HG02884 (cell line): ENCODE data around the gene IL11RA.

Experiments
- ATAC-seq: cut with Tn5 transposase; IDR thresholded peaks from one replicate; pipeline ENCODE4 v1.9.1; 2021; ENCODE audit warnings: mild to moderate bottlenecking, moderate library complexity; ENCODE audit not compliant: unreplicated experiment

The IL11RA gene

DNA sequence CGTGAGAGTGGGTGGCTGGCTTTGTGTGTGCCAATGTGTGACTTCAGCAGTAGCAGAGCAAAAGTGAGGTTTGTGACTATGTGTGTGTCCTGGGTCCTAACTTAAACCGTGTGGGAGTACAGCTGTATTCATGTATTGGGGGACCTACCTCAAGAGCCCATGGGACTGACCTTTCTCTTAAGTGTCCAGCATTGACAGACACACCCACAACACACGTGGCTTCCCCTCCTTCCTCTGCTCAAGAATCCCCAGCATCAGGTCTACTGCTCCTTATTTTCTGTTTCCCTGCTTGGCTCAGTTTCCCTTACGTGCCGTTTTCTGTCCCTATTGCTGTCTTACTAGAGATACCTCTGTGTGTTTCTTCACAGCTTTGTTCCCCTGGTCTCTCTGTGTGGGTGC lies 616 bp downstream of the IL11RA start:
- no peak for ATAC-seq

DNA sequence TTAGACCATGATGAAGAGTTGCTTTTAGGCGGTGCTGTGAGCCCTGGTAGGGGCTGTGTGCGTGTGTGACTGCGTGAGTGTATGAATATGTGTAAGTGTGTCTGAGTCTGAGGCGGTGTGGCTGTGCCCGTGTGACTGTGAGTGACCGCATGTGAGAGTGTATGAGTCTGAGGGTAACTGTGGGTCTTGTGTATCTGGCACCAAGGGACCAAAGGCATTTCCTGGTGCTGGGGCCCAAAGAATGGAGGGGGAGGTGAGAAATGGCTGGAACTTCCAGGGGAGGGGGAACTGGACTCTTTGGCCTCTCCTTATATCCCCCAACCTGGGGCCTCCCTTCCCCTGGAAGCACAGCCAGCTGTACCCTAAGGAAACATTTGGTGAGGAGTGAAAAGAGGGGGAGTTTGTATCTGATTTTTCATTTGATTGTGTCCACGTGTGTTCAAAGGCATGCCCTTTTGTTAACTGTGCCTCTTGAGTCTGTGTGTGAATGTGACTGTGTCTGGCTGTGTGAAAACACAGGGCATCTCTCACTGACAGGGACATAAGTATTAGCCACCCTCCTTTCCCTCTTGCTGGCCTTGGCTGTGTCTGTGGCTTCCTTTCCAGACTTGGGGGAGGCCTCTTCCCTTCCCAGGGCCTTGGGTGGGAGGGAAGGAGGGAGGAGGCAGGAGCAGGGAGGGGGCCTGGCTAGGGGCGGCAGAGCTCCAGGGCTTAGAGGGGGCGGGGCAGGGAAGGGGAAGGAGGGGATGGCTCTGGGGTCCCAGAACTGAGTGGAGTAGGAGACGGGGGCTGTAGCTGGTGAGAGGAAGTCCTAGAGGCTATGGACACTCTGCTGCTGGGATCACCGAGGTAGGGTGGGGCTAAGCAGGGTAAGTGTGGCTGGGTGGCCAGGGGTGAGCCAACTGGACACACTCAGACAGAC lies 1.4 kb downstream of the IL11RA start:
- ATAC-seq: no peak

GRCh38 chr9:34654323-34655051 lies 2.5 kb downstream of the IL11RA start:
- no peak for ATAC-seq

DNA sequence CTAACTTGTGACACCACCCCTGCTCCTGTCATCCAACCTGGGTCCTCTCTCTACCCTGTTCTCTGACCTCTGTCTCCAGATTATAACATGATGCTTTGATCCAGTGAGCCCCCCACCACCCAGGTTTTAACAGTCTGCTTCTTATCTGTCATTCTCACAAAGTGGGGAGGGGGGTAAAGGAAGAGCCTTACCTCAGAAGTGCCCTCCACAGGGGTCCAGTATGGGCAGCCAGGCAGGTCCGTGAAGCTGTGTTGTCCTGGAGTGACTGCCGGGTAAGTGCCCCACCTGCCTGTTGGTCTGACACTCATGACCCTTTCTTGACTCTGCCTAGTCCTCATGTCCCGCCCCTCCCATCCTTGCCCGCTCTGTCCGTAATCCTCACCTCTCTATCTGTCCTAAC lies 3.4 kb downstream of the IL11RA start:
- no peak for ATAC-seq

DNA sequence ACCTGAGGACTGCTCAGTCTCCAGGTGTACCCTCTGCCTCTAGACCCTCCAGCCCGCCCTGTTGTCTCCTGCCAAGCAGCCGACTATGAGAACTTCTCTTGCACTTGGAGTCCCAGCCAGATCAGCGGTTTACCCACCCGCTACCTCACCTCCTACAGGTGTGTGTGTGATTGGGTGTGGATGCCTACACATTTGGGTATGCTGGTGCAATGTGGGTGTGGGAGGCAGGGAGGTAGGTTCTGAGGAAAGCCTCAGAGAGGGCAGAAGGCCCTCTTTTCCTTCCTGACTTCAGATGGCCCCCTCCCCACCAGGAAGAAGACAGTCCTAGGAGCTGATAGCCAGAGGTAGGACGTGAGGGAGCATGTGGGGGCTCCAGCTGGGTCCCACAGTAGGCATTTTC lies 5.0 kb downstream of the IL11RA start:
- no peak for ATAC-seq

- no peak for ATAC-seq
These were observed 6.5 kb downstream of the IL11RA start for GRCh38 chr9:34658461-34658860.

DNA sequence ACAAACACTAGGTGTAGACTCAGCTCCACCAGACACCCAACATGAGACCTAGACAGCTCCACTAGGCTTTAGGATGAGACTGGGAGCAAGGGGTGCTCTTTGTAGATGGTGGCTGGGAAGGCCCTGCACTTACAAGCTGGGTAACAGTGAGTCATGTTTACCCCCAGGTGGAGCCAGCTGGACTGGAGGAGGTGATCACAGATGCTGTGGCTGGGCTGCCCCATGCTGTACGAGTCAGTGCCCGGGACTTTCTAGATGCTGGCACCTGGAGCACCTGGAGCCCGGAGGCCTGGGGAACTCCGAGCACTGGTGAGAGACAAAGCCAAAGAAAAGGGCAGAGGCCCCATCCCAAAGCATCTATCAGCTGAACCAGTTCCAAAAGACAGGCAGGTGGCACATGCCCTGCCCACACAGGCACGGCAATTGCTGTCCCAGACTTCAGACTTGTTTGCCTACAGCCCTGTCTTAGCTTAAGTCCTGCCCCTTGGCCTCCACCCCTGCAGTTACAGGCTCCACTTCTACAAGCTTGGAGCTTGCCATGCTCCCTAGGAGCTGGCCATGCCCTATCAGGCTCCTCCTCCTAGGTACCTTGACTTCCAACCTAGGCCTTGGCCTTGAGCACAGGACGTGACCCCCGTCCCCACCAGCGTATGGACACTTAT lies 7.7 kb downstream of the IL11RA start:
- ATAC-seq: no peak

DNA sequence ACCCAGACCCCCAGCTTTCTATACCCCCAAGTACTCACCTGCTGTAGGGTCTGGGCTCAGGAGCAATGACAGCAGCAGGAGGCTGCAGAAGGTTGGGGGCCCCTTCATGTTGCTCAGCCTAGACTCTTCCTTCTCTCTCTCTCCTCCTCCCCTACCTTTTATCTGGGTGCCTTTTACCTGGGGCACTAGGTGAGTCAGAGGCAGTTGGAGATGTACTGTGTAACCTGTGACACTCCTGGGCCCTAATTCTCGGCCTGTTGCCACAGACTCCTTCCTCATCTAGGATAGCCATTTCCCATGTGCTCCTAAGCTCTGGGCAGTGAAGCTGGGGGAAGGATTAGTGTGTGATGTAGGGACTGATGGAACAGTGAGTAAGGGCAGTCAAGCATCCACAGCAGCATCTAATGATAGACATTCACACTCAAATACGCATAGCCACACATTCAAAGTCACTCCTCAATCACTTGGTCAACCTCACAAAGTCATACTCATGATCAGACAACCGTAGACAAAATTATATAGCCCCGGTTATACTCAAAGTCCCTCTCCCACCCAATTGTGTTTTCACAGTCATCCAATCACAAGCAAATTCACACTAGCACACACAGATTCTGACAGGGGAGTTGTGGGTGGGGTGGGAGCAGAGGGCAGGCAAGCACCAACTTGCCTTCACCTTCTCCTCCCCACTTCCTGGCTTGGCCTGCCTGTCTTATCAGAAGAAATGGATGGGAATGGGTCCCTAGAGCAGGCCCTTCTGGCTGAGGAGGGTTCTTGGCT lies 10.7 kb downstream of the IL11RA start, which contains the start of gene CCL27:
Gene CCL27 (minus strand): TSS at position 132 of the 777 bp plus-strand sequence. CDS start 24 bp downstream, at position 108.
- no peak for ATAC-seq

DNA sequence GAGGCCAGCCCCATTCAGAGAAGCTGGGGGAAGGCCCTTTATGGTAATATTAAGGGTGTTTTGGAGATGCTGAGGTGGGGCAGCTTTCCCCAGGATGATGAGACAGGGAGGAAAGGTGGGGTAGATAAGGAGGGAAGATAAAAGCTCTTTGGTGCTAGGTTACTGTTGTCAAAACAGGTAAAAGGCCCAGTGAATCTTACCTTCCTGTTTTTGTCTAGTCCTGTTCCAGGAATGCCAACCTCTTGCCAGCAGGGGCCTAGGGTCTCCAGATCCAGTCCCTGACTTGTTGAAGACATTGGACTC lies 11.3 kb downstream of the IL11RA start:
- no peak for ATAC-seq

DNA sequence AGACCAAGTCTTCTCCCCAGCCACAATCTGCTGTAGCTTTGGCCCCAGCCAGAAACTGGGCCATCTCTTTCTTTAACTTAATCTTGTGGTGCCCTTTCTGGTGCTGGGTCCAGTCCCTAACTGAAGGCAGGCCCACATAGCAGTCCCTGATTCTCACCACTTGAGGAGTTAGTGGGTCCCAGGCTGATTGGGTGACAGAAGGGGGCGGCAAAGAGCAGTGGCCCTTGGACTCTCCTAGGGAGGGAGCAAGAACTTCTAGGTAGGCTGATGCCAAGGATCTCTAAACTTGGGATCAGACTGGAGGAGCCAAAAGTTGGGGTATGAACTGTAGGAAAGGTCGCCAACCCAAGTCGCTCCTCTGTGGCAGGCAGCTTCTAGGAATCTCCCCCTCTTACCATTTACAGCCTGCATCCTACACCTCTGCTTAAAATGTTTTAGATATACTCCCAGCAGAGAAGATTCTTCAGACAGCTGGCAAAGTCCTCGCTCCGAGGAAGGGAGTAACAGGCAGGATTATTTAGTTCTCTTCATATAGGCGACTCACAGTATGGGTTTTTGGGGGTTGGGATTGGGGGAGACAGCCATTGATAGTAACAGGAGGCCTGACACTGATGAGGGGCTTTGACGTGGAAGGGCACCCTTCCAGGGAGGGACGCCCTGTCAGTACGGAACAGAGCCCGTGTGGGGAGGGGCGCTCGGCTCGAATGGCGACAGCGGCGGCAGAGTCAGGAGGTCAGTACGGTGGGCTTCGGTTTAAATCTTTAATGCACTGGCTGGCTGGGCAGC lies 12.5 kb downstream of the IL11RA start:
- ATAC-seq: no peak

- ATAC-seq: peak; percentile 2
These were observed 13.0 kb downstream of the IL11RA start for GRCh38 chr9:34665067-34665380.

- peak; percentile 56 for ATAC-seq
These were observed 13.6 kb downstream of the IL11RA start for GRCh38 chr9:34665381-34666250.

GRCh38 chr9:34669809-34670562 lies 18.0 kb downstream of the IL11RA start:
- ATAC-seq: no peak

- ATAC-seq: no peak
These were observed 19.3 kb downstream of the IL11RA start for GRCh38 chr9:34671307-34671706.

DNA sequence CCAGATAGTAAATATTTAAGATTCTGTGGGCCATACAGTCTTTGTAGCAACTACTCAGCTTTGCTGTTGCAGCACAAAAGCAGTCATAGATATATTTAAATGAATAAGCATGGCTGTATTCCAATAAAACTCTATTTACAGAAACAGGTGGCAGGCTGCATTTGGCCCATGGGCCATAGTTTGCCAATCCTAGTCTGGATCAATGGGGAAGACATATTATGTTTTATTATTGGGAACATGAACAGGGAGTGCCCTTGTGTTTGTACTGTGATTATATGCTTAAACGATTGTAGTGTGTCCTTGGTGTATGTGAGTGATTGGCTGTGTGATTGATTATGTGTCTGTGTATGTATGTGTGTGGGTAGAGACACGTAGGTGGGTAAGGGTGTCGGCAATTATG lies 22.5 kb downstream of the IL11RA start:
- ATAC-seq: no peak

GRCh38 chr9:34675048-34675714 lies 23.2 kb downstream of the IL11RA start:
- ATAC-seq: no peak

DNA sequence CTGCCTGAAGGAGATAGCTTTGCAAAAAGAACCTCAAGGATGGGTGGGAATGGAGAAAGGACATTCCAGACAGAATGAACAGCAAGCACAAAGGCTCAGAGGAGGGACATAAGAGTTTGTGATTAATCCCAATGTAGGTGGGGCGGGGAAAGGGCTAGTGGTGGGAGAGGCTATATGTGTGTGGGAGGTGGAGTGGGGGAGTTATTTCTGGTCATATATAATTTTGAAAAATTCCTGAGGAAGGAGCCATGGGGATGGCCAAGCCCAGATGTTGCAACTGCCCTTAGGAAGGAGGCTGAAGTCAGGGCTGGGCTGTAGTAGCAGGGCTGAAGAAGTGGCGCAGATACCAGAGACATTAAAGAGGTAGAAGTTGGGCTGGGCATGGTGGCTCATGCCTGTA lies 23.9 kb downstream of the IL11RA start:
- ATAC-seq: no peak

DNA sequence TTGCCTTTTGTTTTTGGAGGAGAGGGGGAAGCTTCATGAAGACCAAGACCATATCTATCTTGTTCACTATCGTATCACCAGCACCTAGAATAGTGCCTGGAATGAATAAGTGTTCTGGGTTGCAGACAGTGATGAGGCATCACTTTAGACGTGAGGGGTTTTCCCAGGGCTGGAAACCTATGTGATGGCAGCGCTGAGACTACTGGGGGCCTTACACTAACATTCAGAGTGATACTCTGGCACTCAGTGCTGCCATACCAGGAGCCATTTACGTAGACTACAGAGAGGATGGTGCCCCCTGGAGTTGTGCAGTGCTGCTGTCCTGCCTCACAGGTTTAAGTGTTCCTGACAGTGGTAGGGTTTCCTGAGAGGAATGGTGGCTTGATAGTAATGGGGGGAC lies 32.2 kb downstream of the IL11RA start:
- no peak for ATAC-seq
